Activated CD4-positive, alpha-beta T cell treated with anti-CD3 and anti-CD28 coated beads for 24 hours (primary cell): ENCODE data around the gene YY1.

Experiments
- DNase-seq, 2 donors: peaks; one replicate each; pipeline ENCODE4 v3.0.0-alpha.2; 2020; ENCODE audit warnings: low read depth in 2 of 2

Gene YY1

DNA sequence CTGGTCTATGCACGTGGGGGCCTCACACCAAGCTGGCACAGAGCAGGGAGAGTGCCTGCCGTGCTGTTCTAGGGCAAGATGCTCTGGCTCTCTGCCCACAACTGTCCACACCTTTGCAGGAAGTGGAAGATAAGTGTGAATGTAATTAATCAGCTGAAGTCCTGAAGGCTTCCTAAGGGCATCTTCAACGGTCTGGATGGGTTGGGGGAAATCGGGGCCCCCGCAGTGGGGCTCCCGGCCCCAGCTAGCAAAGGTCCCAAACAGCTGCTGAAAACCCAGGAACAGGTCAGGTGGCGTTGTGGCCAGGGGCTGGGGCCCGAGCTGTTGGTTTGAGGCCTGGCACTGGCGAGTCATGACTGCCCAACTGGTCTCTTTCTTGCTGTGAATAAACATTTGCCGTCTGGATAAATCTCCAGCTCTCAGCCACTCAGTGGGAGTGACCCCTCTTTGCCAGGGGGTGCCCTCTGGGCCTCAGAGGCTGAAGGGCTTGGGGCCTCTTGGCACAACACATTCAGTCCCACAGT, 74.0 kb downstream of the YY1 start:
- no peak for DNase-seq

- DNase-seq = no peak
These were observed 74.7 kb downstream of the YY1 start for GRCh38 chr14:100313464-100314230.

- DNase-seq = no peak
These were observed 75.8 kb downstream of the YY1 start for GRCh38 chr14:100314724-100315123.

DNA sequence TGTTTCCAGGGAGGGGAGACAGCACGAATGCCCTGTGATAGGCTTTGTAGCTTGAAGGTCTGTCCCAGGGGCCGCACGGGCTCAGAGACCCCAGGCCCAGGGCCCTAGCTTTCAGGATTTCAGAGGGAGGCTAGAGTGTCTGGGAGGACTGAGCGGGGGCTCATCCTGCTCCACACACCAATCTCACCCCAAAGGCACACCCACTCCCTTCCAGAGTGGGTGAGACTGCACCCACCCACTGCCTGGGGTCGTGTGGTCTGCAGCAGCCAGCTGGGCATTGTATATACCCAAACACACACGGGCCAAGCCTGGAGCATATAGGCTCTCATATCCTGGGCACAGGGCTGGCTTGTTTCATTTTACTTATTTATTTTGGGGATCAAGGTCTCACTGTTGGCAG, 78.4 kb downstream of the YY1 start:
- DNase-seq = no peak

DNA sequence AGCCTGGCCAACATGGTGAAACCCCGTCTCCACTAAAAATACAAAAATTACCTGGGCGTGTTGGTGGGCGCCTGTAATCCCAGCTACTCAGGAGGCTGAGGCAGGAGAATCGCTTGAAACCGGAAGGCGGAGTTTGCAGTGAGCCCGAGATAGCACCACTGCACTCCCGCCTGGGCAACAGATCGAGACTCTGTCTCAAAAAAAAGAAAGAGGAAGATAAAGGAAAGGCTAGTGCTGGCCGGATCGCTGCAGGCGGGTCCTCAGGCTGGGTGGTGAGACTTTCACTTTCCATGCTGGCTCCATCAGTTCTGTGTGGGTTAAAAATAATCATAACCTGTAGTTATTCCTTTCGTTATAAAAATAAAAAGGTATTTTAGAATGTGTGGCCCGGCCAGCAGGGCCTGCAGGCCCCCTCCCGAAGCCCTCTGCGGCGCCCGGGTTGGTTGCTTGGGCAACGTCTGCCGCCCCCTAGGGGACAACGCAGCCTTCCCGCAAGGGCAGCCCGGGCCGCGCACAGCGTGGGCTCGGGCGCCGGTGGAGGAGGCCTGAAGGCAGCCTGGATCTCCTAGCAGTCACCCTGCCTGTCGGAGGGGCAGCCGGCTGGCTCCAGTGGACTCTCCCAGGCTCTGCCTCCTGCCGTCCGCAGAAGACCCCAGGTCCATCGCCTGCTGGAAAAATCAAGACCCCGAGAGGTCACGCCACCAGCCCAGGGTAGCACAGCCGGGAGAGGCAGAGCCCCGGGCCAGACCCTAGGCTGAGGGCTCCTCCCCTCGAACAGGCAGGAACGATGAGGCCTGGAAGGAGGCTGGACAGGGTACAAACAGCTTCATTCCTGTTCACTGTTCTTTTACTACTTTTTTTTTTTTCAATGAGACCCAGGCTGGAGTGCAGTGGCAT, 79.2 kb downstream of the YY1 start:
- peak; percentile 46 to 62 for DNase-seq

DNA sequence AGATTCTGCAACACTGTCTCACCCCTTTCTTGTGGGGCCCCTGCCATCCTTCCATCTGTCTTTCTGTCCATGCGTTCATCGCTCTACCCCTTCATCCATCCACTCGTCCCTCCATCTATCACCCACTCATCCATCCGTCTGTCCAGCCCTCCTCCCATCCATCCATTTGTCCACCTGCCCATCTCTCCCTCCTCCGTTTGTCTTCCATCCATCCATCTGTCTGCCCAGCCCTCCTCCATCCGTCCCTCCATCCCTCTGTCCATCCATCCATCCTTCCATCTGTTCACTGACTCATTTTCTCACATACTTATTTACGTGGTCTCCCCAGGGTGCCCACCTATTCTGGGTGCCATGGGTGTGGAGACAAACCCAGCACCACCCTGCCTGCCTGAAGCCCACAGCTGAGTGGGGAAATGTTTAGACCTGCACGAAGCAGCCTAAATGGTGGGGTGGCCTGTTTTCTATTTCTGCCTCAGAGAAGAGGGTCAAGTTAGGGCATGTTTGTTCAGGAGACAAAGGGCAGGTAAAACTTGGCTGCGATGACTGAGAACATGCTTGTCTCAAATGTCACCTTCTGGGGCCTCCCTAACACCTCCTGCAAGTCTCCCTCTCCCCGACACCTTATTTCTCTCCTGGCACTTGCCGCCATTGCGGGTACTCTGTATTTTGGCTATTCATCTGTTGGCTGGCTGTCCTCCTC, 81.4 kb downstream of the YY1 start:
- no peak for DNase-seq

GRCh38 chr14:100321473-100322137, 82.7 kb downstream of the YY1 start:
- DNase-seq = no peak

GRCh38 chr14:100322138-100322957, 83.4 kb downstream of the YY1 start:
- DNase-seq = no peak

GRCh38 chr14:100323121-100323941, 84.4 kb downstream of the YY1 start, which contains the start of gene SLC25A47:
TSS of gene SLC25A47 (plus strand) at chr14:100323339. CDS start at chr14:100323415, 76 bp downstream.
- DNase-seq = no peak

GRCh38 chr14:100323942-100324307, 85.0 kb downstream of the YY1 start:
- no peak for DNase-seq

DNA sequence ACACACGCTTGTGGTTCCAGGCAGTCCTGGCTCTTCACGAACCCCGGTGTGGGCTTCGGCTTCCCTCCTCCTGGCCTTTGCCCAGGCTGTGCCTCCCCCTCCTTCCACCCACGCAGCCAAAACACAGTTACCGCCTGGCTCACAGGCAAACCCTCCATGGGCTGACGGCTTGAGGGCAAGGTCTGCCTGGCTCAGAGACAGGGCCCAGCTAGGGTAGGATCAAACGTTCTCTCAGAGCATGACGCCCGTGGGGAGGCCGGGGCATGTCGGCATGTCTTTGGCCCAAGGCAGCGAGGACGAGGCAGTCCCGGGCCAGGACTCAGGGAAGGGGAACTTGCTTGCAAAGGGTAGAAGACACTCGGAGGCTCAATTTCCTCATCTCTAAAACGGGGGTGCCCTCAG, 86.3 kb downstream of the YY1 start:
- DNase-seq = no peak

GRCh38 chr14:100325958-100326357, 87.0 kb downstream of the YY1 start:
- DNase-seq = no peak

DNA sequence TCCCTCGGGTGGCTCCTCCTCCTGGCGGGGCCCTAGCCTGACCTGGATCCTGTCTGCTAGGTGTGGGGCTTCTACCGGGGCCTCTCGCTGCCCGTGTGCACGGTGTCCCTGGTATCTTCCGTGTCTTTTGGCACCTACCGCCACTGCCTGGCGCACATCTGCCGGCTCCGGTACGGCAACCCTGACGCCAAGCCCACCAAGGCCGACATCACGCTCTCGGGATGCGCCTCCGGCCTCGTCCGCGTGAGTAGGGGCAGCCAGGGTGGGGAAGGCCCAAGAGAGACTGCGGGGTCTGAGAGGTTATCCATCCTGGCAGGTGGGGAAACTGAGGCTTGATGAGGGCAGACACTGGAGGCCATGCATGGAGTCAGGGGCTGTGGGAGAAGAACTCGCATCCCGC, 88.2 kb downstream of the YY1 start:
- no peak for DNase-seq

GRCh38 chr14:100328495-100329163, 89.7 kb downstream of the YY1 start:
- DNase-seq = no peak

GRCh38 chr14:100329233-100330006, 90.5 kb downstream of the YY1 start:
- no peak for DNase-seq

DNA sequence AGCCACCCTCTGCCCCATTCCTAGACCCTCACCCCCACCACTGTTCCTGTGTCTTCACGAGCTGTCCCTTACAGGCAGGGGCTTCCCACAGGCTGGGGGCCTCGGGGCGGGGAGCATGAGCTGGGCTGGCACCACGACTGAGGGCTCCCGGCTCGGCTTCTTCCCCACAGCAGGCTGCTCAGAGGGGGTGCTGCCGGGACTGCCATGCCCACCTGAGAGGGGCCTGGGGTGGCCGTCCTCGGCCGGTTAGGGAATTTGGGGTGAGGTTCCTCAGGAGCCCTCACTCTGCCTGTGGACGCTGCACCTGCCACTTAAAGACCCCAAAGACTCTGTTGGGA, 91.0 kb downstream of the YY1 start:
- no peak for DNase-seq

GRCh38 chr14:100330388-100330931, 91.5 kb downstream of the YY1 start:
- DNase-seq = no peak

DNA sequence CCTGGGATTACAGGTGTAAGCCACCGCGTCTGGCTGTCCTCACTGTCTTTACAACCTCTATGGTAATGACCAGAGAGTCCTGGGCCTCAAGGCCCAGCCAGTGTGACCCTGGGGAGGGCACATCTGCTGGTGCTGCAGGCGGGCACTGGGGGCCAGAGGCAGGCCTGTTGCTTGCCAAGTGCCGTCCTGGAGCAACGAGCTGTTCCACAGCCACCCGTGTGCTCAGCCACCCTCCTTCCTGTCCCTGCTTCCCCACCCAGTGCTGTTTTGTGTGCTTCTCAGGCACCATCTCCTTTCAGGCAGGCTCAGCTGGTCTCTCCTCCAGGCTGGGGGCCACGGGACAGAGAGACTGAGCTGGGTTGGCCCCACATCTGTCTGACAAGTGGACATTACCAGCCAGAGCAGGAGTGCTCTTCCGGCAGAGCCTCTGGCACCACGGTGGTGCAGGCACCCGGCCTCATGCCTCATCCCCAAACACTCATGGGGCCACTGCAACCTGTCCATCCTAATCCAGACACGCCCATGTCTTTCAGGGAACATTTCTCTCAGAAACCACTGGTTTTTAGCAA, 93.2 kb downstream of the YY1 start:
- no peak for DNase-seq
